PC-9 (cell line): ENCODE data around the gene SLIT1.

Experiments
- CTCF ChIP-seq: fragments of 200-600 bp; sonication (generic); conservative IDR thresholded peaks from 2 replicates; pipeline ENCODE4 v1.6.1; 2017; ENCODE audit warnings: mixed run types, antibody characterized with exemption, mild to moderate bottlenecking, moderate library complexity
- EZH2 ChIP-seq: fragments of 200-600 bp; sonication (generic); IDR thresholded peaks from 2 replicates; pipeline ENCODE4 v1.8.0; 2017; ENCODE audit warnings: antibody characterized with exemption, low read depth

GRCh38 chr10:97207756-97208346, 22.1 kb upstream of the SLIT1 start:
- TF ChIP-seq CTCF (no peak), EZH2 (no peak)
